GM12878 (cell line): ENCODE results near the gene CNNM3. TPM values are rescaled to one million over a fixed set of nuclear protein-coding genes. Genes with fewer than 3 reads are reported as not detected.

Experiments used
- BCL11A ChIP-seq: IDR thresholded peaks from 2 replicates; pipeline ENCODE4 v1.6.1; 2011; ENCODE audit warnings: low read depth, low read length
- NBN ChIP-seq: fragments of 450-650 bp; IDR thresholded peaks from 2 replicates; pipeline ENCODE4 v1.6.1; 2016
- RAD51 ChIP-seq: fragments of 450-650 bp; IDR thresholded peaks from 2 replicates; pipeline ENCODE4 v1.6.1; 2016; ENCODE audit warnings: moderate library complexity, mild to moderate bottlenecking, inconsistent platforms
- polyA plus RNA-seq, 11 experiments: library from polyadenylated mRNA; depleted of rRNA in 4 of 11; unstranded in 6 of 11; stranded (reverse) in 5 of 11; fragments of >200 nt; fragmentation: Nextera tagmentation in 4 of 11; fragmentation: Illumina TruSeq in 1 of 11; extraction: Ambion mirVana in 4 of 11; extraction: Trizol in 1 of 11; gene quantifications; 1 replicate in 1 of 11; 2 replicates in 10 of 11; pipeline versions ENCODE4 v1.2.1 to v1.2.3, GENCODE V29; 2011 to 2016; ENCODE audit warnings: inconsistent platforms in 2 of 11, missing spikeins in 2 of 11, low read depth in 1 of 11
- total RNA-seq, 4 experiments: library from RNA; depleted of rRNA in 3 of 4; stranded (reverse); fragments of >200 nt in 3 of 4; fragmentation: Illumina TruSeq in 1 of 4; extraction: Trizol in 1 of 4; gene quantifications; 2 replicates each; pipeline versions ENCODE4 v1.2.1 to v1.2.3, GENCODE V29; 2013 to 2021
- TF ChIP-seq, protein P1 (sequence below): fragments of 450-650 bp; IDR thresholded peaks from 2 replicates; pipeline ENCODE4 v1.6.1; 2017; ENCODE audit warnings: mild to moderate bottlenecking, moderate library complexity
- TF ChIP-seq, protein P2 (sequence below): IDR thresholded peaks from 2 replicates; pipeline ENCODE4 v1.6.1; 2011; ENCODE audit warnings: mild to moderate bottlenecking, low read depth, low read length, moderate library complexity; ENCODE audit not compliant: insufficient replicate concordance
- TF ChIP-seq, protein P3 (sequence below): fragments of 450-650 bp; IDR thresholded peaks from 2 replicates; pipeline ENCODE4 v1.6.1; 2018; ENCODE audit warnings: mild to moderate bottlenecking, low read depth, moderate library complexity; ENCODE audit not compliant: partially characterized antibody

CNNM3 gene
- total and polyA plus RNA-seq, 10 of the 15 experiments (the other 5 are each of a cell fraction or from before 2014, with no cell fraction given): 0.72 to 14.3 (median 4.0) TPM

DNA sequence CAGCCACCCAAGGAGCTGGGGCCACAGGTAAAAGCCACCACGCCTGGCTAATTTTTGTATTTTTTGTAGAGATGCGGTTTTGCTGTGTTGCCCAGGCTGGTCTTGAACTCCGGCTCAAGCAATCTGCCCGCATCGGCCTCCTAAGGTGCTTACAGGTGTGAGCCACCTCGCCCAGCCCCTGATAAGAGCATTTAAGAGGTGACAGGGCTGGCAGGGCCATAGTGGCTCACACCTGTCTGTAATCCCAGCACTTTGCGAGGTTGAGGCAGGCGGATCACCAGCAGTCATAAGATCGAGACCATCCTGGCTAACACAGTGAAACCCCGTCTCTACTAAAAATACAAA lies 9.0 kb upstream of the CNNM3 start (continued):
- TF ChIP-seq, protein P1, sequence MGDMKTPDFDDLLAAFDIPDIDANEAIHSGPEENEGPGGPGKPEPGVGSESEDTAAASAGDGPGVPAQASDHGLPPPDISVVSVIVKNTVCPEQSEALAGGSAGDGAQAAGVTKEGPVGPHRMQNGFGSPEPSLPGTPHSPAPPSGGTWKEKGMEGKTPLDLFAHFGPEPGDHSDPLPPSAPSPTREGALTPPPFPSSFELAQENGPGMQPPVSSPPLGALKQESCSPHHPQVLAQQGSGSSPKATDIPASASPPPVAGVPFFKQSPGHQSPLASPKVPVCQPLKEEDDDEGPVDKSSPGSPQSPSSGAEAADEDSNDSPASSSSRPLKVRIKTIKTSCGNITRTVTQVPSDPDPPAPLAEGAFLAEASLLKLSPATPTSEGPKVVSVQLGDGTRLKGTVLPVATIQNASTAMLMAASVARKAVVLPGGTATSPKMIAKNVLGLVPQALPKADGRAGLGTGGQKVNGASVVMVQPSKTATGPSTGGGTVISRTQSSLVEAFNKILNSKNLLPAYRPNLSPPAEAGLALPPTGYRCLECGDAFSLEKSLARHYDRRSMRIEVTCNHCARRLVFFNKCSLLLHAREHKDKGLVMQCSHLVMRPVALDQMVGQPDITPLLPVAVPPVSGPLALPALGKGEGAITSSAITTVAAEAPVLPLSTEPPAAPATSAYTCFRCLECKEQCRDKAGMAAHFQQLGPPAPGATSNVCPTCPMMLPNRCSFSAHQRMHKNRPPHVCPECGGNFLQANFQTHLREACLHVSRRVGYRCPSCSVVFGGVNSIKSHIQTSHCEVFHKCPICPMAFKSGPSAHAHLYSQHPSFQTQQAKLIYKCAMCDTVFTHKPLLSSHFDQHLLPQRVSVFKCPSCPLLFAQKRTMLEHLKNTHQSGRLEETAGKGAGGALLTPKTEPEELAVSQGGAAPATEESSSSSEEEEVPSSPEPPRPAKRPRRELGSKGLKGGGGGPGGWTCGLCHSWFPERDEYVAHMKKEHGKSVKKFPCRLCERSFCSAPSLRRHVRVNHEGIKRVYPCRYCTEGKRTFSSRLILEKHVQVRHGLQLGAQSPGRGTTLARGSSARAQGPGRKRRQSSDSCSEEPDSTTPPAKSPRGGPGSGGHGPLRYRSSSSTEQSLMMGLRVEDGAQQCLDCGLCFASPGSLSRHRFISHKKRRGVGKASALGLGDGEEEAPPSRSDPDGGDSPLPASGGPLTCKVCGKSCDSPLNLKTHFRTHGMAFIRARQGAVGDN: no peak
- TF ChIP-seq, protein P2, sequence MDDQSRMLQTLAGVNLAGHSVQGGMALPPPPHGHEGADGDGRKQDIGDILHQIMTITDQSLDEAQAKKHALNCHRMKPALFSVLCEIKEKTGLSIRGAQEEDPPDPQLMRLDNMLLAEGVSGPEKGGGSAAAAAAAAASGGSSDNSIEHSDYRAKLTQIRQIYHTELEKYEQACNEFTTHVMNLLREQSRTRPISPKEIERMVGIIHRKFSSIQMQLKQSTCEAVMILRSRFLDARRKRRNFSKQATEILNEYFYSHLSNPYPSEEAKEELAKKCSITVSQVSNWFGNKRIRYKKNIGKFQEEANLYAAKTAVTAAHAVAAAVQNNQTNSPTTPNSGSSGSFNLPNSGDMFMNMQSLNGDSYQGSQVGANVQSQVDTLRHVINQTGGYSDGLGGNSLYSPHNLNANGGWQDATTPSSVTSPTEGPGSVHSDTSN: no peak
- TF ChIP-seq NBN (no peak), BCL11A (no peak), RAD51 (no peak)
- TF ChIP-seq, protein P3, sequence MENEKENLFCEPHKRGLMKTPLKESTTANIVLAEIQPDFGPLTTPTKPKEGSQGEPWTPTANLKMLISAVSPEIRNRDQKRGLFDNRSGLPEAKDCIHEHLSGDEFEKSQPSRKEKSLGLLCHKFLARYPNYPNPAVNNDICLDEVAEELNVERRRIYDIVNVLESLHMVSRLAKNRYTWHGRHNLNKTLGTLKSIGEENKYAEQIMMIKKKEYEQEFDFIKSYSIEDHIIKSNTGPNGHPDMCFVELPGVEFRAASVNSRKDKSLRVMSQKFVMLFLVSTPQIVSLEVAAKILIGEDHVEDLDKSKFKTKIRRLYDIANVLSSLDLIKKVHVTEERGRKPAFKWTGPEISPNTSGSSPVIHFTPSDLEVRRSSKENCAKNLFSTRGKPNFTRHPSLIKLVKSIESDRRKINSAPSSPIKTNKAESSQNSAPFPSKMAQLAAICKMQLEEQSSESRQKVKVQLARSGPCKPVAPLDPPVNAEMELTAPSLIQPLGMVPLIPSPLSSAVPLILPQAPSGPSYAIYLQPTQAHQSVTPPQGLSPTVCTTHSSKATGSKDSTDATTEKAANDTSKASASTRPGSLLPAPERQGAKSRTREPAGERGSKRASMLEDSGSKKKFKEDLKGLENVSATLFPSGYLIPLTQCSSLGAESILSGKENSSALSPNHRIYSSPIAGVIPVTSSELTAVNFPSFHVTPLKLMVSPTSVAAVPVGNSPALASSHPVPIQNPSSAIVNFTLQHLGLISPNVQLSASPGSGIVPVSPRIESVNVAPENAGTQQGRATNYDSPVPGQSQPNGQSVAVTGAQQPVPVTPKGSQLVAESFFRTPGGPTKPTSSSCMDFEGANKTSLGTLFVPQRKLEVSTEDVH: no peak
